Measurements from ENCODE around the gene ABCG2. TPM values are rescaled to one million over a fixed set of nuclear protein-coding genes. Genes with fewer than 3 reads are reported as not detected.

Gene ABCG2
- polyA plus RNA-seq, 2 of the 4 experiments (the other 2 are of a cell fraction) = 27.9 to 55.3 TPM

DNA sequence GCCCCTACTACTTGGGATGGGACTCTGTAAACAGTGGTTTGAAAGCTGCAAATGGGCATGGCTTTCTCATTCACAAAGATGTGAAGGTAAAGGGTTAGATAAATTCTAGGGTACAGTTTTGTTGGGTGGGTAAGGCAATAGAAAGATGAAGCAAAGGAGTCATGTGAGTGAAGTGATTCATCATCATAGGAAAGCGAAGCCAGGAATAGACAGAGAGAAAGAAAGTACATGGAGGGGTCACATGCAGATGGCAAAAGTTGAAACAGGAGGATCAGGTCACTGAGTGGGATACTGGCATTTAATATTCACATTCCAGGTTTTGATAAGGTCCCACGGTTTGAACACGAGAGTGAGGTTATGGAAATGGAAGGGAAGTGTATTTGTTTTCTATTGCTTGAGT is 8.2 kb upstream of the ABCG2 start:
- CTCF ChIA-PET = no interaction called here
- peaks cover 11% of the 10 kb centered on the region for H3K4me1 ChIP-seq
- 87% methylated on average over 3 of the region's 3 CpGs for WGBS (ENCODE audit: missing lambda C conversion rate)
- POLR2A ChIA-PET = no interaction called here
- no peak overlapping the region for H3K4me3 ChIP-seq
- FAIRE-seq (no peak), ATAC-seq (no peak), DNase-seq (ENCODE audit: low read depth in 1 of 2, low spot score in 1 of 2) (no peak)
- no peak for TF ChIP-seq NFE2L2 (conservative IDR thresholded peaks at IDR 0.05; ENCODE audit: low read length)
- no peak for TF ChIP-seq HOXB13 (CRISPR knock-in tag; IDR thresholded peaks at IDR 0.05; ENCODE audit: low read depth)
- no peak for TF ChIP-seq FOXS1 (CRISPR knock-in tag; IDR thresholded peaks at IDR 0.05)
- no peak for TF ChIP-seq KDM5A (IDR thresholded peaks at IDR 0.05)
- TF ChIP-seq, protein P1, sequence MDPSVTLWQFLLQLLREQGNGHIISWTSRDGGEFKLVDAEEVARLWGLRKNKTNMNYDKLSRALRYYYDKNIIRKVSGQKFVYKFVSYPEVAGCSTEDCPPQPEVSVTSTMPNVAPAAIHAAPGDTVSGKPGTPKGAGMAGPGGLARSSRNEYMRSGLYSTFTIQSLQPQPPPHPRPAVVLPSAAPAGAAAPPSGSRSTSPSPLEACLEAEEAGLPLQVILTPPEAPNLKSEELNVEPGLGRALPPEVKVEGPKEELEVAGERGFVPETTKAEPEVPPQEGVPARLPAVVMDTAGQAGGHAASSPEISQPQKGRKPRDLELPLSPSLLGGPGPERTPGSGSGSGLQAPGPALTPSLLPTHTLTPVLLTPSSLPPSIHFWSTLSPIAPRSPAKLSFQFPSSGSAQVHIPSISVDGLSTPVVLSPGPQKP (IDR thresholded peaks at IDR 0.05; ENCODE audit: low read depth, low read length) = no peak
- no peak for TF ChIP-seq MYC (IDR thresholded peaks at IDR 0.05; ENCODE audit: borderline replicate concordance, low read length)
- TF ChIP-seq MAFK (IDR thresholded peaks at IDR 0.05; ENCODE audit: partially characterized antibody) = no peak
- no peaks in the 10 kb centered on the region for H3K9me3 ChIP-seq
- H3K27ac ChIP-seq = peak overlapping the region in 1 of 2 experiments; percentile 41; a peak in 2 of 6 replicates
- no peak overlapping the region for H3K4me2 ChIP-seq

GRCh38 chr4:88163336-88163735 is 4.9 kb upstream of the ABCG2 start:
- ChIA-PET CTCF (no interaction called here), POLR2A (no interaction called here)
- H3K4me2 ChIP-seq = no peak overlapping the region; the same call in 2 of the 3 replicates
- FAIRE-seq = no peak
- no peak for DNase-seq (ENCODE audit: low read depth in 1 of 2, low spot score in 1 of 2)
- no peak overlapping the region for H3K4me3 ChIP-seq
- no peak for ATAC-seq
- peaks cover 20% of the 10 kb centered on the region for H3K4me1 ChIP-seq
- H3K27ac ChIP-seq = peak overlapping the region in 1 of 2 experiments; percentile 51; a peak in 1 of 6 replicates
- TF ChIP-seq CHD2 (IDR thresholded peaks at IDR 0.05; ENCODE audit: low read length, partially characterized antibody) = no peak
- TF ChIP-seq HDAC2 (IDR thresholded peaks at IDR 0.05) = no peak
- TF ChIP-seq BHLHE40 (IDR thresholded peaks at IDR 0.05; ENCODE audit: low read depth, low read length) = no peak
- no peak for TF ChIP-seq ZC3H11A (IDR thresholded peaks at IDR 0.05)
- TF ChIP-seq, protein P2, sequence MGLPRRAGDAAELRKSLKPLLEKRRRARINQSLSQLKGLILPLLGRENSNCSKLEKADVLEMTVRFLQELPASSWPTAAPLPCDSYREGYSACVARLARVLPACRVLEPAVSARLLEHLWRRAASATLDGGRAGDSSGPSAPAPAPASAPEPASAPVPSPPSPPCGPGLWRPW (IDR thresholded peaks at IDR 0.05) = no peak
- no peak for TF ChIP-seq FOXS1 (CRISPR knock-in tag; IDR thresholded peaks at IDR 0.05)
- TF ChIP-seq JUNB (IDR thresholded peaks at IDR 0.05) = no peak
- no peak for TF ChIP-seq RCOR1 (IDR thresholded peaks at IDR 0.05; ENCODE audit: low read depth, low read length)
- TF ChIP-seq CBX8 (IDR thresholded peaks at IDR 0.05) = no peak
- no peak for TF ChIP-seq CEBPB (IDR thresholded peaks at IDR 0.05)
- TF ChIP-seq, protein P3, sequence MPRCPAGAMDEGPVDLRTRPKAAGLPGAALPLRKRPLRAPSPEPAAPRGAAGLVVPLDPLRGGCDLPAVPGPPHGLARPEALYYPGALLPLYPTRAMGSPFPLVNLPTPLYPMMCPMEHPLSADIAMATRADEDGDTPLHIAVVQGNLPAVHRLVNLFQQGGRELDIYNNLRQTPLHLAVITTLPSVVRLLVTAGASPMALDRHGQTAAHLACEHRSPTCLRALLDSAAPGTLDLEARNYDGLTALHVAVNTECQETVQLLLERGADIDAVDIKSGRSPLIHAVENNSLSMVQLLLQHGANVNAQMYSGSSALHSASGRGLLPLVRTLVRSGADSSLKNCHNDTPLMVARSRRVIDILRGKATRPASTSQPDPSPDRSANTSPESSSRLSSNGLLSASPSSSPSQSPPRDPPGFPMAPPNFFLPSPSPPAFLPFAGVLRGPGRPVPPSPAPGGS (IDR thresholded peaks at IDR 0.05) = no peak
- no peak for TF ChIP-seq TFCP2L1 (CRISPR knock-in tag; IDR thresholded peaks at IDR 0.05)
- TF ChIP-seq JUN (IDR thresholded peaks at IDR 0.05) = no peak
- no peak for TF ChIP-seq ZNF302 (CRISPR knock-in tag; IDR thresholded peaks at IDR 0.05)
- TF ChIP-seq MAFK (IDR thresholded peaks at IDR 0.05; ENCODE audit: partially characterized antibody) = no peak
- no peak for TF ChIP-seq REST (IDR thresholded peaks at IDR 0.05)
- WGBS (ENCODE audit: missing lambda C conversion rate) = 95% methylated on average over 6 of the region's 6 CpGs
- no peaks in the 10 kb centered on the region for H3K9me3 ChIP-seq

Data from A549 (cell line).